HepG2 (cell line): ENCODE measurements around the gene KARS1. TPM values are rescaled to one million over a fixed set of nuclear protein-coding genes. Genes with fewer than 3 reads are reported as not detected.

ENCODE experiments used
- AGO1 ChIP-seq: fragments of 200-400 bp; formaldehyde crosslinking; IDR thresholded peaks from 2 replicates; pipeline ENCODE4 v1.6.1; 2017; ENCODE audit warnings: mild to moderate bottlenecking, low read depth, low read length, moderate library complexity; ENCODE audit not compliant: poor library complexity, severe bottlenecking
- EED ChIP-seq: sonication (generic); formaldehyde crosslinking; IDR thresholded peaks from 2 replicates; pipeline ENCODE4 v1.5.0; 2020; ENCODE audit warnings: mild to moderate bottlenecking, missing genetic modification reagents
- ETV5 ChIP-seq: IDR thresholded peaks from 2 replicates; pipeline ENCODE4 v1.6.1; 2018; ENCODE audit warnings: missing biosample characterization, missing genetic modification reagents, inconsistent platforms, borderline replicate concordance
- GTF3A ChIP-seq: sonication (generic); formaldehyde crosslinking; conservative IDR thresholded peaks from 2 replicates; pipeline ENCODE4 v1.4.0; 2020; ENCODE audit warnings: mild to moderate bottlenecking, missing genetic modification reagents
- KAT8 ChIP-seq: IDR thresholded peaks from 2 replicates; pipeline ENCODE4 v1.6.1; 2016; ENCODE audit warnings: missing genetic modification reagents, missing compliant biosample characterization
- MLX ChIP-seq: IDR thresholded peaks from 2 replicates; pipeline ENCODE4 v1.6.1; 2016
- NCOA5 ChIP-seq: sonication (generic); formaldehyde crosslinking; IDR thresholded peaks from 2 replicates; pipeline ENCODE4 v1.4.0; 2020; ENCODE audit warnings: missing genetic modification reagents
- SMYD3 ChIP-seq: sonication (generic); formaldehyde crosslinking; IDR thresholded peaks from 2 replicates; pipeline ENCODE4 v1.8.1; 2023; ENCODE audit warnings: mild to moderate bottlenecking, missing genetic modification reagents
- TARDBP ChIP-seq: sonication (generic); formaldehyde crosslinking; IDR thresholded peaks from 2 replicates; pipeline ENCODE4 v1.8.0; 2022; ENCODE audit warnings: mild to moderate bottlenecking, missing genetic modification reagents
- ZBTB7B ChIP-seq: sonication (generic); formaldehyde crosslinking; IDR thresholded peaks from 2 replicates; pipeline ENCODE4 v1.4.0; 2020; ENCODE audit warnings: missing genetic modification reagents
- ZIK1 ChIP-seq: sonication (generic); formaldehyde crosslinking; IDR thresholded peaks from 2 replicates; pipeline ENCODE4 v1.5.0; 2020; ENCODE audit warnings: mild to moderate bottlenecking, low read depth, missing genetic modification reagents, borderline replicate concordance
- ZNF160 ChIP-seq: sonication (generic); formaldehyde crosslinking; IDR thresholded peaks from 2 replicates; pipeline ENCODE4 v1.8.0; 2022; ENCODE audit warnings: mild to moderate bottlenecking, inconsistent platforms, missing genetic modification reagents
- ZNF430 ChIP-seq: sonication (generic); formaldehyde crosslinking; IDR thresholded peaks from 2 replicates; pipeline ENCODE4 v1.9.0; 2021; ENCODE audit warnings: mild to moderate bottlenecking, missing genetic modification reagents
- ZNF614 ChIP-seq: IDR thresholded peaks from 2 replicates; pipeline ENCODE4 v1.6.1; 2018; ENCODE audit warnings: missing biosample characterization, missing genetic modification reagents, inconsistent platforms, borderline replicate concordance
- ZNF713 ChIP-seq: sonication (generic); formaldehyde crosslinking; IDR thresholded peaks from 2 replicates; pipeline ENCODE4 v1.4.0; 2020; ENCODE audit warnings: mild to moderate bottlenecking, missing genetic modification reagents
- polyA plus RNA-seq, 8 experiments: library from polyadenylated mRNA; depleted of rRNA in 3 of 8; stranded (reverse) in 7 of 8; unstranded in 1 of 8; fragments of >200 nt; fragmentation: Illumina TruSeq in 4 of 8; extraction: Trizol in 4 of 8; gene quantifications; 2 replicates each; pipeline versions ENCODE4 v1.2.1 to v1.2.3, GENCODE V29; 2011 to 2016; ENCODE audit warnings: low read depth in 4 of 8, missing spikeins in 1 of 8, mixed read lengths in 1 of 8; ENCODE audit not compliant: insufficient read depth in 1 of 8
- total RNA-seq, 5 experiments: library from RNA; depleted of rRNA; stranded (reverse); fragments of >200 nt; fragmentation: Illumina TruSeq; extraction: Trizol; gene quantifications; 2 replicates each; pipeline ENCODE4 v1.2.3, GENCODE V29; 2016; ENCODE audit warnings: low read depth in 1 of 5
- TF ChIP-seq, protein P1 (sequence below): sonication (generic); formaldehyde crosslinking; IDR thresholded peaks from 2 replicates; pipeline ENCODE4 v1.4.0; 2020; ENCODE audit warnings: missing genetic modification reagents
- TF ChIP-seq, protein P2 (sequence below): sonication (generic); formaldehyde crosslinking; IDR thresholded peaks from 2 replicates; pipeline ENCODE4 v1.5.0; 2020; ENCODE audit warnings: missing genetic modification reagents
- TF ChIP-seq, protein P3 (sequence below): sonication (generic); formaldehyde crosslinking; IDR thresholded peaks from 2 replicates; pipeline ENCODE4 v1.8.0; 2023; ENCODE audit warnings: mild to moderate bottlenecking, missing genetic modification reagents
- TF ChIP-seq, protein P4 (sequence below): IDR thresholded peaks from 2 replicates; pipeline ENCODE4 v1.6.1; 2016; ENCODE audit warnings: missing compliant biosample characterization, missing genetic modification reagents, borderline replicate concordance

The KARS1 gene
- total and polyA plus RNA-seq, 2 of the 13 experiments (the other 11 are each of a cell fraction or from before 2014, with no cell fraction given): 141 to 276 TPM

DNA sequence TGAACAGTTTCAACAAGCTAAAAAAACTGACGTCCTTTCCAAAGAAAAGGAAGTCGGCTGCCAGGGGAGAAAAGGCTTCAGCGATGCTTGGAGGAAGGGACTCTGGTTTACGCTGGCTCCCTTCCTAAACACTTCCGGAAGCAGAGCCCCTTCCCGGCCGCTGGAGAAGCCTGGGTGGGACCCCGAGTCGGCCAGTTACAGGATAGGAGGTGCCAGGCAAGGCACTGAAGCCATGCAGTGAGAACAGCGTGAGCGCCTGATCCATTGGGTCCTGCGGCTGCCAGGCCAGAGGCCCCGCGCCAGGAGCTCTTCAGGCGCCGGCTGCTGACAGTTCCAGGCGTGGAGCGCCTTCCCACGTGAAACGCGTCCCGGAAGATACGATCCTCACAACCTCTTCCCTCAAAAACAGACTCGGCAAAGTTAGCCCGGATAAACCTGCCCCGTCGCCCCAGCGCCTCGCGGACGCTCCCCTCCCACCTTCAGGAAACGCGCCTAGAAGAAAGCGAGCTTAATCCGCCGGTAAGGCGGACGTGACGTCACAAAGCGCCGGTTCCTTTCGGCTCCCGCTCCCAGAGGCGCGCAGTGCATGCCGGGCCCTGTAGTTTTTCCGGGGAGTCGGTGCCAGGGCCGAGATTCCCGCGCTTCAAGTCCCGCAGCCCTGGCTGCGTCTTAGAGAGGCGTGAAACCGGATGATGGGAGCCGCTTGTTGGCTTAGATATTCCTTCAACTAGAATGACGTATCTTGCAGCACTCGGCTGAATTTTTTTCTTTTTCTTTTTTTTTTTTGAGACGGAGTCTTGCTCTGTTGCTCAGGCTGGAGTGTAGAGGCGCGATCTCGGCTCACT is 24.5 kb downstream of the KARS1 start, which contains the start of gene ADAT1 (continued):
- TF ChIP-seq ZNF430 (CRISPR knock-in tag) (peak; percentile 95), SMYD3 (CRISPR knock-in tag) (no peak), KAT8 (peak; percentile 96), ZNF713 (CRISPR knock-in tag) (no peak), ZNF160 (CRISPR knock-in tag) (peak; percentile 76; the same call in 1 of the 2 replicates), TARDBP (CRISPR knock-in tag) (0 out of 2 replicates have a peak, but pooled peaks have one; percentile 28), ZIK1 (CRISPR knock-in tag) (peak; percentile 13; the same call in 1 of the 2 replicates), MLX (CRISPR knock-in tag) (peak; percentile 41; the same call in 1 of the 2 replicates), NCOA5 (CRISPR knock-in tag) (no peak), ZBTB7B (CRISPR knock-in tag) (peak; percentile 66; the same call in 1 of the 2 replicates), EED (peak; percentile 60; the same call in 1 of the 2 replicates), GTF3A (no peak), ZNF614 (CRISPR knock-in tag) (peak; percentile 93; the same call in 1 of the 2 replicates), AGO1 (peak; percentile 90), ETV5 (CRISPR knock-in tag) (peak; percentile 74)
- TF ChIP-seq, protein P1, sequence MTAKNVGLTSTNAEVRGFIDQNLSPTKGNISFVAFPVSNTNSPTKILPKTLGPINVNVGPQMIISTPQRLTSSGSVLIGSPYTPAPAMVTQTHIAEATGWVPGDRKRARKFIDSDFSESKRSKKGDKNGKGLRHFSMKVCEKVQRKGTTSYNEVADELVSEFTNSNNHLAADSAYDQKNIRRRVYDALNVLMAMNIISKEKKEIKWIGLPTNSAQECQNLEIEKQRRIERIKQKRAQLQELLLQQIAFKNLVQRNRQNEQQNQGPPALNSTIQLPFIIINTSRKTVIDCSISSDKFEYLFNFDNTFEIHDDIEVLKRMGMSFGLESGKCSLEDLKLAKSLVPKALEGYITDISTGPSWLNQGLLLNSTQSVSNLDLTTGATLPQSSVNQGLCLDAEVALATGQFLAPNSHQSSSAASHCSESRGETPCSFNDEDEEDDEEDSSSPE (CRISPR knock-in tag): peak; percentile 99
- TF ChIP-seq, protein P2, sequence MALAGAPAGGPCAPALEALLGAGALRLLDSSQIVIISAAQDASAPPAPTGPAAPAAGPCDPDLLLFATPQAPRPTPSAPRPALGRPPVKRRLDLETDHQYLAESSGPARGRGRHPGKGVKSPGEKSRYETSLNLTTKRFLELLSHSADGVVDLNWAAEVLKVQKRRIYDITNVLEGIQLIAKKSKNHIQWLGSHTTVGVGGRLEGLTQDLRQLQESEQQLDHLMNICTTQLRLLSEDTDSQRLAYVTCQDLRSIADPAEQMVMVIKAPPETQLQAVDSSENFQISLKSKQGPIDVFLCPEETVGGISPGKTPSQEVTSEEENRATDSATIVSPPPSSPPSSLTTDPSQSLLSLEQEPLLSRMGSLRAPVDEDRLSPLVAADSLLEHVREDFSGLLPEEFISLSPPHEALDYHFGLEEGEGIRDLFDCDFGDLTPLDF (CRISPR knock-in tag): peak; percentile 99
- TF ChIP-seq, protein P3, sequence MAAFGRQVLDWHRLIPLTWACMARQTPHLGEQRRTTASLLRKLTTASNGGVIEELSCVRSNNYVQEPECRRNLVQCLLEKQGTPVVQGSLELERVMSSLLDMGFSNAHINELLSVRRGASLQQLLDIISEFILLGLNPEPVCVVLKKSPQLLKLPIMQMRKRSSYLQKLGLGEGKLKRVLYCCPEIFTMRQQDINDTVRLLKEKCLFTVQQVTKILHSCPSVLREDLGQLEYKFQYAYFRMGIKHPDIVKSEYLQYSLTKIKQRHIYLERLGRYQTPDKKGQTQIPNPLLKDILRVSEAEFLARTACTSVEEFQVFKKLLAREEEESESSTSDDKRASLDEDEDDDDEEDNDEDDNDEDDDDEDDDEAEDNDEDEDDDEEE (CRISPR knock-in tag): peak; percentile 76
- TF ChIP-seq, protein P4, sequence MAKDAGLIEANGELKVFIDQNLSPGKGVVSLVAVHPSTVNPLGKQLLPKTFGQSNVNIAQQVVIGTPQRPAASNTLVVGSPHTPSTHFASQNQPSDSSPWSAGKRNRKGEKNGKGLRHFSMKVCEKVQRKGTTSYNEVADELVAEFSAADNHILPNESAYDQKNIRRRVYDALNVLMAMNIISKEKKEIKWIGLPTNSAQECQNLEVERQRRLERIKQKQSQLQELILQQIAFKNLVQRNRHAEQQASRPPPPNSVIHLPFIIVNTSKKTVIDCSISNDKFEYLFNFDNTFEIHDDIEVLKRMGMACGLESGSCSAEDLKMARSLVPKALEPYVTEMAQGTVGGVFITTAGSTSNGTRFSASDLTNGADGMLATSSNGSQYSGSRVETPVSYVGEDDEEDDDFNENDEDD (CRISPR knock-in tag): peak; percentile 97
